Measurements from ENCODE around the gene HYKK.

- no peak for TF ChIP-seq CTCF (IDR thresholded peaks at IDR 0.05)
- TF ChIP-seq POLR2A (IDR thresholded peaks at IDR 0.05), result no peak
Measured at GRCh38 chr15:78508272-78508671, 895 bp downstream of the HYKK start.

All from breast epithelium (tissue), 3 donors.